ENCODE measurements around the gene ARHGAP21. TPM values are rescaled to one million over a fixed set of nuclear protein-coding genes. Genes with fewer than 3 reads are reported as not detected.
A peak's percentile ranks its signal among the peaks of the same experiment; 100 is the strongest.

ARHGAP21 gene
- total RNA-seq, 1 donor from 2014 or later = 69.7 TPM

- Mint-ChIP-seq H3K27ac (no peak overlapping the region), H3K9me3 (no peaks in the 10 kb centered on the region), H3K36me3 (no peaks in the 10 kb centered on the region), H3K4me3 (no peak overlapping the region), H3K4me1 (ENCODE audit: unreplicated experiment) (peaks cover 18% of the 10 kb centered on the region), H3K27me3 (no peaks in the 10 kb centered on the region)
- no peak for DNase-seq (ENCODE audit: extremely low spot score, unreplicated experiment)
- TF ChIP-seq CTCF (conservative IDR thresholded peaks at IDR 0.05) = no peak
These were observed 167.4 kb downstream of the ARHGAP21 start for GRCh38 chr10:24556126-24556749.

- Mint-ChIP-seq H3K27ac (no peak overlapping the region), H3K4me1 (ENCODE audit: unreplicated experiment) (peaks cover 19% of the 10 kb centered on the region), H3K9me3 (no peaks in the 10 kb centered on the region), H3K4me3 (no peak overlapping the region), H3K36me3 (peaks cover 11% of the 10 kb centered on the region), H3K27me3 (no peaks in the 10 kb centered on the region)
- TF ChIP-seq CTCF (conservative IDR thresholded peaks at IDR 0.05) = no peak
- no peak for DNase-seq (ENCODE audit: extremely low spot score, unreplicated experiment)
These were observed 169.7 kb downstream of the ARHGAP21 start for GRCh38 chr10:24554036-24554435.

- no peak for DNase-seq (ENCODE audit: extremely low spot score, unreplicated experiment)
- Mint-ChIP-seq H3K27ac (no peak overlapping the region), H3K4me1 (ENCODE audit: unreplicated experiment) (peaks cover 19% of the 10 kb centered on the region), H3K4me3 (no peak overlapping the region), H3K27me3 (no peaks in the 10 kb centered on the region), H3K36me3 (peaks cover 11% of the 10 kb centered on the region), H3K9me3 (no peaks in the 10 kb centered on the region)
- TF ChIP-seq CTCF (conservative IDR thresholded peaks at IDR 0.05) = no peak
These were observed 170.6 kb downstream of the ARHGAP21 start for GRCh38 chr10:24553051-24553612.

- no peak overlapping the region for H3K4me3 Mint-ChIP-seq
- TF ChIP-seq CTCF (conservative IDR thresholded peaks at IDR 0.05) = peak; percentile 54
- H3K27ac Mint-ChIP-seq = no peak overlapping the region
- H3K27me3 Mint-ChIP-seq = no peaks in the 10 kb centered on the region
- no peak for DNase-seq (ENCODE audit: extremely low spot score, unreplicated experiment)
- H3K4me1 Mint-ChIP-seq (ENCODE audit: unreplicated experiment) = peaks cover 19% of the 10 kb centered on the region
- H3K9me3 Mint-ChIP-seq = no peaks in the 10 kb centered on the region
- peaks cover 11% of the 10 kb centered on the region for H3K36me3 Mint-ChIP-seq
These were observed 171.2 kb downstream of the ARHGAP21 start for GRCh38 chr10:24552346-24553016.

GRCh38 chr10:24551161-24551560, 172.5 kb downstream of the ARHGAP21 start:
- no peak for DNase-seq (ENCODE audit: extremely low spot score, unreplicated experiment)
- H3K4me1 Mint-ChIP-seq (ENCODE audit: unreplicated experiment) = peaks cover 11% of the 10 kb centered on the region
- no peaks in the 10 kb centered on the region for H3K9me3 Mint-ChIP-seq
- H3K27ac Mint-ChIP-seq = peak overlapping the region; percentile 68
- no peaks in the 10 kb centered on the region for H3K27me3 Mint-ChIP-seq
- H3K4me3 Mint-ChIP-seq = no peak overlapping the region
- peaks cover 15% of the 10 kb centered on the region for H3K36me3 Mint-ChIP-seq
- TF ChIP-seq CTCF (conservative IDR thresholded peaks at IDR 0.05) = no peak
